ENCODE data around the gene SFI1.

DNA sequence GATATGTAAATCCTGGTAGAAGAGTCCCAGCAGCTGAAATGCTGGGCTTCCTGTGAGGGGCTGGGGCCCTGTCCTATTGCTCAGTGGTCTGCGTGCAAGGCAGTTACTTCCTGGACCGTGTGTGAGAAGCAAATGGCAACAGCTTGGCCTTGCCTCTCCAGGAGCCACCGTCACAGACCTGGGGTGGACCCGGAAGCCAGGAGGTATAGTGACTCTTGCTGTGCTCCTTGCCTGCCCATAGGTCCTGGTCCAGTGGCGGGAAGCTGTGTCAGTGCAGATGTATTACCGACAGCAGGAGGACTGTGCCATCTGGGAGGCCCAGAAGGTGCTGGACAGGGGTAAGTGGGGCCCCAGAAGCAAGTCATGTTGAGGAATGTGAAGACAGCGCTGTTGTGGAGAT lies 111.4 kb downstream of the SFI1 start:
- no peak for TF ChIP-seq EZH2 (IDR thresholded peaks at IDR 0.05; ENCODE audit: low read length)
- TF ChIP-seq, protein P1, sequence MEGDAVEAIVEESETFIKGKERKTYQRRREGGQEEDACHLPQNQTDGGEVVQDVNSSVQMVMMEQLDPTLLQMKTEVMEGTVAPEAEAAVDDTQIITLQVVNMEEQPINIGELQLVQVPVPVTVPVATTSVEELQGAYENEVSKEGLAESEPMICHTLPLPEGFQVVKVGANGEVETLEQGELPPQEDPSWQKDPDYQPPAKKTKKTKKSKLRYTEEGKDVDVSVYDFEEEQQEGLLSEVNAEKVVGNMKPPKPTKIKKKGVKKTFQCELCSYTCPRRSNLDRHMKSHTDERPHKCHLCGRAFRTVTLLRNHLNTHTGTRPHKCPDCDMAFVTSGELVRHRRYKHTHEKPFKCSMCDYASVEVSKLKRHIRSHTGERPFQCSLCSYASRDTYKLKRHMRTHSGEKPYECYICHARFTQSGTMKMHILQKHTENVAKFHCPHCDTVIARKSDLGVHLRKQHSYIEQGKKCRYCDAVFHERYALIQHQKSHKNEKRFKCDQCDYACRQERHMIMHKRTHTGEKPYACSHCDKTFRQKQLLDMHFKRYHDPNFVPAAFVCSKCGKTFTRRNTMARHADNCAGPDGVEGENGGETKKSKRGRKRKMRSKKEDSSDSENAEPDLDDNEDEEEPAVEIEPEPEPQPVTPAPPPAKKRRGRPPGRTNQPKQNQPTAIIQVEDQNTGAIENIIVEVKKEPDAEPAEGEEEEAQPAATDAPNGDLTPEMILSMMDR (optimal IDR thresholded peaks at IDR 0.05 in 1 of 3, IDR thresholded peaks at IDR 0.05 in 1 of 3, conservative IDR thresholded peaks at IDR 0.05 in 1 of 3; ENCODE audit: extremely low read depth in 1 of 3, insufficient read depth in 2 of 3, low read length in 3 of 3), result no peak
